HUES48 (cell line): Measurements from ENCODE around the gene RNF223.
A peak's percentile ranks its signal among the peaks of the same experiment; 100 is the strongest.
"Not testable (repeated sequence)": the region's sequence is repeated elsewhere in the genome, so short reads cannot be mapped to it uniquely, and the experiment has no call there.

Experiments
- H3K27ac ChIP-seq: one replicate; pipeline ENCODE4 v1.7.0; 2013; ENCODE audit warnings: low read depth, low read length, inconsistent platforms
- H3K27me3 ChIP-seq: 2 replicates; pipeline ENCODE4 v1.6.1; 2013; ENCODE audit warnings: mild to moderate bottlenecking, low read length; ENCODE audit not compliant: control insufficient read depth, insufficient read depth
- H3K36me3 ChIP-seq: 2 replicates; pipeline ENCODE4 v1.6.1; 2013; ENCODE audit warnings: low read length; ENCODE audit not compliant: control insufficient read depth, insufficient read depth
- H3K4me1 ChIP-seq: 2 replicates; pipeline ENCODE4 v1.6.1; 2013; ENCODE audit warnings: mild to moderate bottlenecking, low read length; ENCODE audit not compliant: control insufficient read depth, insufficient read depth
- H3K4me3 ChIP-seq: 2 replicates; pipeline ENCODE4 v1.5.1; 2013; ENCODE audit warnings: mild to moderate bottlenecking, low read depth, low read length
- H3K9ac ChIP-seq: 2 replicates; pipeline ENCODE4 v1.6.1; 2013; ENCODE audit warnings: mild to moderate bottlenecking, low read depth, low read length, moderate library complexity
- H3K9me3 ChIP-seq: 2 replicates; pipeline ENCODE4 v1.6.1; 2013; ENCODE audit warnings: low read length; ENCODE audit not compliant: control insufficient read depth, insufficient read depth

Gene RNF223

GRCh38 chr1:1037366-1038327 is 36.5 kb downstream of the RNF223 start:
- Histone ChIP-seq H3K4me1 (peaks cover 1% of the 10 kb centered on the region; the same call in 1 of the 2 replicates), H3K27me3 (peaks cover 54% of the 10 kb centered on the region), H3K9me3 (no peaks in the 10 kb centered on the region), H3K9ac (no peak overlapping the region), H3K4me3 (no peak overlapping the region), H3K36me3 (peaks cover 2% of the 10 kb centered on the region; the same call in 1 of the 2 replicates), H3K27ac (no peak overlapping the region)

DNA sequence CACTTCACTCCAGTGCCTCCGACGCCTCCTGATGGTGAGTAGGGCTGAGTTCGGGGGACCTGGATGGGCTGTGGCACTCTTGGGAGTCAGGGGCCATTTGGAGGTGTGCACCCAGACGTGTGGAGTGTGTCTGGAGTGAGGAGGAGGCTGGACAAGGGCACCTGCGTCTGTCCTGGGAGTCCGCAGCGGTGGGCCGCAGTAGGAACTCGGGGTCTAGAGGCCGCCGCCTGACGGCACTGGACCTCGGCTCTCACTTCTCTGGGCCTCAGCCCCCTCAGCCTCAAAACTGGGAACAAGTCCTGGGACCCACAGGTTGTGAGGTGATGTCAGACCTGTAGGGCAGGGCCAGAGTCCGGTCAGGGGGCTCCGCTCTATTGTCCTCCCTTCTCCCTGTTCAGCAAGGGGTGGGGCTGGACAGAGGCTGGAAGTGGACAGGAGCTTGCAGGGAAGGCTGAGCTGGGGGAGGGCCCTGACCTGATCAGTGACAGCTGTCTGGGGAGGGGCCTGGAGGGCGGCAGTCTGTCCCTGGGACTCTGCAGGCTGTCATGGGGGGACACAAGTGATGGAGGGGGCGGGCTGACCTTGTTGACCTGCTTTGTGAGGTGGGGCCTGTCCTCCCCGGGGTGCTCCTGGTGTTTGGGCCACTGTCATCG is 38.7 kb downstream of the RNF223 start:
- Histone ChIP-seq H3K27ac (no peak overlapping the region), H3K27me3 (peaks cover 59% of the 10 kb centered on the region), H3K36me3 (0 out of 2 replicates have a peak, but pooled peaks cover 2% of the 10 kb centered on the region), H3K9me3 (no peaks in the 10 kb centered on the region), H3K4me1 (peaks cover 8% of the 10 kb centered on the region), H3K9ac (no peak overlapping the region), H3K4me3 (no peak overlapping the region)

GRCh38 chr1:1034439-1034781 is 39.7 kb downstream of the RNF223 start:
- Histone ChIP-seq H3K27ac (no peak overlapping the region), H3K9ac (no peak overlapping the region), H3K9me3 (no peaks in the 10 kb centered on the region), H3K4me1 (peaks cover 8% of the 10 kb centered on the region), H3K36me3 (0 out of 2 replicates have a peak, but pooled peaks cover 2% of the 10 kb centered on the region), H3K4me3 (peak overlapping the region; percentile 58), H3K27me3 (peaks cover 49% of the 10 kb centered on the region)

GRCh38 chr1:1033731-1034438 is 40.2 kb downstream of the RNF223 start:
- Histone ChIP-seq H3K36me3 (0 out of 2 replicates have a peak, but pooled peaks cover 2% of the 10 kb centered on the region), H3K9ac (peak overlapping the region; percentile 24; the same call in 1 of the 2 replicates), H3K4me1 (peaks cover 8% of the 10 kb centered on the region), H3K27me3 (peaks cover 44% of the 10 kb centered on the region), H3K4me3 (peak overlapping the region; percentile 58), H3K27ac (no peak overlapping the region), H3K9me3 (no peaks in the 10 kb centered on the region)

DNA sequence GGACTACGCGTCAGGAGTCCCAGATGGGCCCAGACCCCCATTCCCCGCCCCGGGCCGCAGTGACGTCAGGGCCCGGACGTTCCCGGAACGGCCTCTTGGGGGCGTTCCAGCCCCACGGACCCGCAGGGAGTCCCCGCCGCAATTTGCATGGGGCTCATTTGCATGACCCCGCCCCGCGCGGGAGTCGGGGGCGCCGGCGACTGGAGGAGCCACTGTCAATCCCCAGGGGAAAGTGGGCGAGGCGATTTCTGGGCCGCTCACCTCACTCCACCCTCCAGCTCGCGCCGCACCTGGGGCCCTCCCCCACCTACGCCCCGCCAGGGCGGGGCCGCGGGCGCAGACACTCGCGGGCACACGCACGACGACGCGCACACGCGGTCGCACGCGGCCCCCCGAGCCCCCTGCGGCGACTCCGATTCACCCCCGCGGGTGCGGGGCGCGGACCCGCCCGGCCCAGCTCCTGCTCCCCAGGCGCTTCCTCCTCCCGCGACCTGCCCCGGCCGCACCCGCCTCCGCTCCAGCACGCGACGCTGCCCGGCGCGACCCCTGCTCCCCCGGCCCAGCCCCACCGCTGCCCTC is 41.0 kb downstream of the RNF223 start:
- Histone ChIP-seq H3K9ac (no peak overlapping the region), H3K4me1 (peaks cover 8% of the 10 kb centered on the region), H3K27me3 (peaks cover 36% of the 10 kb centered on the region), H3K36me3 (0 out of 2 replicates have a peak, but pooled peaks cover 2% of the 10 kb centered on the region), H3K27ac (peak overlapping the region; percentile 5), H3K9me3 (no peaks in the 10 kb centered on the region), H3K4me3 (peak overlapping the region; percentile 68; the same call in 1 of the 2 replicates)

DNA sequence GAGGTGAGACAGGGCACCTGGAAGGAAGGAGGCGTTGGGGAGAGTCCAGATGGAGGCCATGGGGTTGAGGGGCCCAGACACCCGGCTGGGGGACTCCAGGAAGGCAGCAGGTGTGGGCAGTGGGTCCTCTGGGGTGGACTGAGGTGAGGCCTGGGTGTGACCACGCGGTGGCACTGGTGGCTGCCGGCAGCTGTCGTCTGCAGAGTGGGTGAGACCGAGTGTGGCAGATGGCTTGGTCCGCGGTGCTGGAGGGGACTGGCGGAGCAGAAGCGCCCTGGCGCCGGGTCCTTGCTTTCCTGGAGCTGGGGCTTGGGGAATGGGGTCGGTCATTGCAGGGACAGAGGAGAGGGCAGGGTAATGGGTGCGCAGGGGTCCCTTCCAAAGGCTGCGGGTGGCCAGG is 41.7 kb downstream of the RNF223 start:
- Histone ChIP-seq H3K9ac (no peak overlapping the region), H3K9me3 (no peaks in the 10 kb centered on the region), H3K36me3 (0 out of 2 replicates have a peak, but pooled peaks cover 5% of the 10 kb centered on the region), H3K4me3 (peak overlapping the region; percentile 32; the same call in 1 of the 2 replicates), H3K4me1 (peaks cover 9% of the 10 kb centered on the region), H3K27ac (peak overlapping the region; percentile 18), H3K27me3 (peaks cover 30% of the 10 kb centered on the region)

DNA sequence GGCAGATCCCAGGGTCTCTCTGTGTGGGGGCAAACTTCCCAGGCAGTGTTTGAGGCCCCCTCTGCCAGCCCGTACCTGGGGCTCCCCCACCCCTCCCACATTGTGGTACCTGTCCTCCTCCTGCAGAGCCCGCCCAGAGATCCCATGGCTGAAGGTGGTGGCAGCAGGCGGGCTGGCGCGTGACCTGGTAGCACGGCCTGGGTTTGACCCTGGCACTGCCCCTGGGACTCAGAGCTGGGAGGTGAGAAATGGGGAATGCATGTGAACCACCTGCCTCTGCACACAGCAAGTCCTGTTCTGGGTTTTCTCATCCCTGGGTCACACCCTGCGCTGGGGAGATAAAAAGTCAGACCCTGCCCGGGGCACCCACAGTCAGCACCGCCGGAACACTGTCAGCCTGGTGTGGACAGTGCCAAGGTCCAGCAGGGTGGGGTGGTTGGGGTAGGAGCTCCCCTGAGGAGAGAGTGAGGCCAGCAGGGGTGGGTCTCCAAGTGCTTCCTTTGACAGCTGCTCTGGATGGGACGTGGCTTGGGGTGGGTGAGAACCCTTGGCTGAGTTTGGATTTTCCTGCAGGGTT is 42.4 kb downstream of the RNF223 start:
- peaks cover 30% of the 10 kb centered on the region for H3K27me3 ChIP-seq
- H3K27ac ChIP-seq = no peak overlapping the region
- H3K9ac ChIP-seq = no peak overlapping the region
- H3K4me3 ChIP-seq = no peak overlapping the region
- H3K9me3 ChIP-seq = no peaks in the 10 kb centered on the region
- H3K4me1 ChIP-seq = peaks cover 11% of the 10 kb centered on the region
- 0 out of 2 replicates have a peak, but pooled peaks cover 6% of the 10 kb centered on the region for H3K36me3 ChIP-seq

GRCh38 chr1:1030867-1031658 is 43.0 kb downstream of the RNF223 start:
- H3K9me3 ChIP-seq, H3K36me3 ChIP-seq: not testable (repeated sequence)

GRCh38 chr1:1027791-1028190 is 46.3 kb downstream of the RNF223 start:
- Histone ChIP-seq H3K4me1 (peaks cover 47% of the 10 kb centered on the region), H3K27me3 (peaks cover 7% of the 10 kb centered on the region), H3K9me3 (no peaks in the 10 kb centered on the region), H3K4me3 (no peak overlapping the region), H3K27ac (no peak overlapping the region), H3K36me3 (0 out of 2 replicates have a peak, but pooled peaks cover 4% of the 10 kb centered on the region), H3K9ac (no peak overlapping the region)

More at GRCh38 chr1:1030867-1031658, 43.0 kb downstream of the RNF223 start:
- H3K4me3 ChIP-seq, H3K27ac ChIP-seq, H3K9ac ChIP-seq: not testable (repeated sequence)
- H3K4me1 ChIP-seq = peaks cover 18% of the 10 kb centered on the region
- peaks cover 27% of the 10 kb centered on the region for H3K27me3 ChIP-seq
